ENCODE data around the gene WDR77. TPM values are rescaled to one million over a fixed set of nuclear protein-coding genes. Genes with fewer than 3 reads are reported as not detected.

WDR77 gene
- total RNA-seq, 1 donor from 2014 or later = 29.7 TPM

GRCh38 chr1:111436726-111437125 lies 12.3 kb downstream of the WDR77 start:
- ATAC-seq = no peak

- ATAC-seq = no peak
Measured at GRCh38 chr1:111424281-111424680, 24.8 kb downstream of the WDR77 start.

- no peak for ATAC-seq
Measured at GRCh38 chr1:111422546-111423391, 26.3 kb downstream of the WDR77 start.

DNA sequence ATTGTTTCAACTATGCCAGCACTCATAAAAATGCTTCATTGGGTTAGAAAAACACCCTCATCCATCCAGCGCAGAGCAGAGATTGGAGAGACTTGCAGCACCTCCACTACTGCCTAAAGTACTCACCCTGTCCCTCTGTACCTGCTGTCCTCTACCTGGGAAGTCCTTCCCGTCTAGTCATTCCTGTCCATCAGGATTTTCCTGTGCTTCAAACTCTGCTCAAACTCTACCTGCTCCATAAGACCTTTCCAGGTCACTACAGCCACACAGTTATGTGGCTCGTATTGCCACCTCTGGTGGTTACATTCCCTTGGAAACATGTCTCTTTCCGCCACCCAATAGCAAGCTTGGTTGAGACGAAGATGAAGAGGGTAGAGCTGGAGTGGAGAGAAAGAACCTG lies 28.7 kb downstream of the WDR77 start:
- no peak for ATAC-seq

DNA sequence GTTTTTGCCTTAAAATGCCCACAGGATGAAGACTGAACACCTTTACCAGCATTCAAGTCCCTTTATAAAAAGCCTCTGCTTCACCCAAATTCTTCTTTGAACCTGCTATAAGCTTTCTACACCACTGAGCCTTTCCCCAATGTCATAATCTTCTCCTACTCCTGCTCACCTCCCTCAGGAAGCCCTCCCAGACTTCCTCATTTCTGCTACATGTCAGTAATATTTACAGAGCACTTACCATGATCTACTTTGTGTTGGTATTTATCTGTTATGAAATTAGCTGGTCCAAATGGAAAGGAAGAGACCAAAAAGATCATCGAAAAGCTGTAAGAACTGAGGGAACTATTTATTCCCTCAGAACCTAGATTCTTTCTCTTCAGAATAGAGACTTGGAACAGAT lies 30.0 kb downstream of the WDR77 start:
- ATAC-seq = no peak

DNA sequence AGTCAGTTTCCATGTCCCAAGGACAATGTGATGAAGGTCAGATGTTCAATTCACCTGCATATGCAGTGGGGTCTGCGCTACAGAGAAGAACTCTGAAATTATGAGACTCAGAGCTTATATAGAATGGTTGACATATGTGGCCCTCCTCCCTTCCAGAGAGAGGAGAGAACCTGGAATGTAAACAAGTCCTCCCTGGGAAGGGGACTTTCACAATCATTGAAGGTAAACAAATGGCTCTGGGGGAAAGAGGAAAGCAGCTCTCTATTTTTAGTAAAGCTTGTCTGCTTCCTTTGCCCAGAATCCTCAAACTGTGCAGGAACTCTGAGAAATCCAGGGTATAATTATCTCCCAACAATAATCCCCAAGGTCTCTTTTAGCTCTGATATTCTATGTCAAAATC lies 31.3 kb downstream of the WDR77 start:
- no peak for ATAC-seq

- ATAC-seq = no peak
Measured at GRCh38 chr1:111415461-111415860, 33.6 kb downstream of the WDR77 start.

DNA sequence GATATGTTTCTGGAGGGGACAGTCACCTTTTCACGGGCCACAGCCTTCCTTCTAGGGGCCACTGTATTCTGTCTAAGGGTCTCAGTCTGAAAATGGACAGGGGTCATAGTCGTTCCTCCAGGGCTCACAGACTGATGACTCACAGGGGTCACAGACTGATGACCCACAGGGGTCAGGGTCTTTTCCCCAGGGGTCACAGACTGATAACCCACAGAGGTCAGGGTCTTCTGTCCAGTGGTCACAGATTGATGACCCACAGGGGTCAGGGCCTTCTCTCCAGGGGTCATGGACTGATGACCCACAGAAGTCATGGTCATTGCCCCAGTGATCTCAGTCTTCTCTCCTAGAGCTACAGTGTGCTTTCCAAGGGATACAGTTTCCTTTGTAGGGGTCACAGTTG lies 34.3 kb downstream of the WDR77 start:
- no peak for ATAC-seq

DNA sequence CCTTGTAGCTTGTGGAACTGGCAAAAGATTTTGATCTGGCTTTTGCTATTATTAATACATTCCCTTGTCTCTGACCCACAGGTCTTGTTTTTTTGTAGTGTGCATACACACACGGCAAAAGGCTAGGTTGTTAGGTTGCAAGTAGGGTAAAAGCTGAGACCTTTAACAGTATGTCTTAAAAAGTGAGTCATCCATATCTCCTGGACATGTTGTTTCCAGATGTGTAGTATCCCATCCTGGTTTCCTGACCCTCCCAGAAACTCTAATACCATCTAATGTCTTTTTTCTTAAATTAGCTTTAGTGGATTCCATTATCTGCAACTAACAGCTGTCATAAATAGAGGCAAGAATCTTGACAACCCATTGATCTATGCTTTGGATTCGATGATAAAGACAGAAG lies 36.2 kb downstream of the WDR77 start:
- ATAC-seq = no peak

- no peak for ATAC-seq
Measured at GRCh38 chr1:111407301-111407700, 41.8 kb downstream of the WDR77 start.

GRCh38 chr1:111406321-111406768 lies 42.7 kb downstream of the WDR77 start:
- ATAC-seq = peak; percentile 89

DNA sequence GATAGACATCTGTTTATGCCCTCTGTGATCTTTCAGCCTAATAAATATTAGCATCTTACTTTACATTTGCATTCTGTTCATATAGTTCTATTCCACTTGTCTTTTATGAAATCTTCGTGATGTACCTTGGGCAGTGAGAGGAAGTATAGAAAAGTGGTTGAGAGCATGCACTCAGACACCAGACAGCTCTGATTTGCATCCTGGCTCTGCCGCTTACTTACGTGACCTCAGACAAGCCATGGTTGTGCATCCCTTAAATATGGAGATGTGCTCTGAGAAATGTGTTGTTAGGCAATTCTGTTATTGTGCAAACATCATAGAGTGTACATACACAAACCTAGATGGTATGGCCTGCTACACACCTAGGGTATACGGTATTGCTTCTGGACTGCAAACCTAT lies 44.5 kb downstream of the WDR77 start:
- peak; percentile 18 for ATAC-seq

DNA sequence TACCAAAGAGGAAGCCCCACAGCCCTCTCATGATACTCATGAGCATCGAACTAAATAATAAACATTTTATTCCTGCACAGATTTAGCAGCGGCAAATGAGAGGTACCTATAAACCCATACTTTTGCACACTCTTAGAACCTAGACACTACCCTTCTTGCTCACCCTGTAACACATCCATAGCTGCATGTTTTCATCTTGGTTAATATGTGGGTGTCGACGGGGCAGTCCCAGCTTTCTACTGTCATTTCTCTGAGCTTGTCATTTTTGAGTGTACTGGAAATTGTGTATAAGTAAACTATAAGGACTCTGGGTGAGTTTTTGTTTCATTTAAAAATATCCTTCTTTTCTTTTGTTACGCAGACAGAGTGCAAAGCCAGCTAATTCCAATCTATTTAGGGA lies 47.0 kb downstream of the WDR77 start:
- ATAC-seq = no peak

- ATAC-seq = no peak
Measured at GRCh38 chr1:111399792-111400610, 49.1 kb downstream of the WDR77 start.

GRCh38 chr1:111392460-111392945 lies 56.6 kb downstream of the WDR77 start:
- no peak for ATAC-seq

- no peak for ATAC-seq
Measured at GRCh38 chr1:111392042-111392441, 57.0 kb downstream of the WDR77 start.

Other genes starting within 250 kb of the WDR77 start
- 47.5 TPM for gene DENND2D, start 248.6 kb downstream of the WDR77 start, total RNA-seq
- 7.7 TPM for gene CHI3L2, start 221.5 kb downstream of the WDR77 start, total RNA-seq
- not detected for gene CHIA, start 158.4 kb downstream of the WDR77 start, total RNA-seq
- gene OVGP1, start 21.5 kb downstream of the WDR77 start, total RNA-seq = 0.32 TPM
- gene ATP5PB, start 208 bp upstream of the WDR77 start, total RNA-seq = 273 TPM
- gene C1orf162, start 24.7 kb upstream of the WDR77 start, total RNA-seq = 1.6 TPM
- 0.64 TPM for gene ADORA3, start 54.4 kb upstream of the WDR77 start, total RNA-seq
- not detected for gene TMIGD3, start 54.4 kb upstream of the WDR77 start, total RNA-seq
- 36.0 TPM for gene RAP1A, start 170.5 kb upstream of the WDR77 start, total RNA-seq

Data from esophagus mucosa (tissue), 1 donor.